ENCODE measurements around the gene XRCC4.

DNA sequence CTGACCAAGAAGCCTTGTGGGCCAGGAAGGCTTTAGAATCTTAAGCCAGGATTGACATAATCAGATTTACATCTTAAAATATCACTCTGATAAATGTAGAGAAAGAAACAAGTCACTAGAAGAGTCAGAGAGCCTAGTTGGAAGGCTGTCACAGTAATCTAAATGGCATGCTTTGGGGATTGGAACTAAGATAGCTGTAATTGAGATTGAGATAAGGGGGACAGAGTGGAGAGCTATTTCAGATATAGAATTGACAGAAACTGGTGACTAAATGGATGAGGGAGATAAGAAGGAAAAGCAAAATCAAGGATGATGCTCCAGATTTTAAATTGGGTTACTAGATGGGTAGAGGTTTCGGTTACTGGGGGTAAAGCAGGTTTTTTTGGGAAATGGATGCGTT, 100.5 kb downstream of the XRCC4 start:
- TF ChIP-seq EP300 (IDR thresholded peaks at IDR 0.05) = no peak
- TF ChIP-seq, protein P1, sequence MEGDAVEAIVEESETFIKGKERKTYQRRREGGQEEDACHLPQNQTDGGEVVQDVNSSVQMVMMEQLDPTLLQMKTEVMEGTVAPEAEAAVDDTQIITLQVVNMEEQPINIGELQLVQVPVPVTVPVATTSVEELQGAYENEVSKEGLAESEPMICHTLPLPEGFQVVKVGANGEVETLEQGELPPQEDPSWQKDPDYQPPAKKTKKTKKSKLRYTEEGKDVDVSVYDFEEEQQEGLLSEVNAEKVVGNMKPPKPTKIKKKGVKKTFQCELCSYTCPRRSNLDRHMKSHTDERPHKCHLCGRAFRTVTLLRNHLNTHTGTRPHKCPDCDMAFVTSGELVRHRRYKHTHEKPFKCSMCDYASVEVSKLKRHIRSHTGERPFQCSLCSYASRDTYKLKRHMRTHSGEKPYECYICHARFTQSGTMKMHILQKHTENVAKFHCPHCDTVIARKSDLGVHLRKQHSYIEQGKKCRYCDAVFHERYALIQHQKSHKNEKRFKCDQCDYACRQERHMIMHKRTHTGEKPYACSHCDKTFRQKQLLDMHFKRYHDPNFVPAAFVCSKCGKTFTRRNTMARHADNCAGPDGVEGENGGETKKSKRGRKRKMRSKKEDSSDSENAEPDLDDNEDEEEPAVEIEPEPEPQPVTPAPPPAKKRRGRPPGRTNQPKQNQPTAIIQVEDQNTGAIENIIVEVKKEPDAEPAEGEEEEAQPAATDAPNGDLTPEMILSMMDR (IDR thresholded peaks at IDR 0.05) = no peak

Measured in suprapubic skin (tissue), 3 donors.